Measurements from ENCODE around the gene IL1R2.

IL1R2 gene

GRCh38 chr2:102032368-102033030, 40.7 kb downstream of the IL1R2 start:
- DNase-seq (ENCODE audit: extremely low read depth, low read depth) = no peak
- TF ChIP-seq, protein P1, sequence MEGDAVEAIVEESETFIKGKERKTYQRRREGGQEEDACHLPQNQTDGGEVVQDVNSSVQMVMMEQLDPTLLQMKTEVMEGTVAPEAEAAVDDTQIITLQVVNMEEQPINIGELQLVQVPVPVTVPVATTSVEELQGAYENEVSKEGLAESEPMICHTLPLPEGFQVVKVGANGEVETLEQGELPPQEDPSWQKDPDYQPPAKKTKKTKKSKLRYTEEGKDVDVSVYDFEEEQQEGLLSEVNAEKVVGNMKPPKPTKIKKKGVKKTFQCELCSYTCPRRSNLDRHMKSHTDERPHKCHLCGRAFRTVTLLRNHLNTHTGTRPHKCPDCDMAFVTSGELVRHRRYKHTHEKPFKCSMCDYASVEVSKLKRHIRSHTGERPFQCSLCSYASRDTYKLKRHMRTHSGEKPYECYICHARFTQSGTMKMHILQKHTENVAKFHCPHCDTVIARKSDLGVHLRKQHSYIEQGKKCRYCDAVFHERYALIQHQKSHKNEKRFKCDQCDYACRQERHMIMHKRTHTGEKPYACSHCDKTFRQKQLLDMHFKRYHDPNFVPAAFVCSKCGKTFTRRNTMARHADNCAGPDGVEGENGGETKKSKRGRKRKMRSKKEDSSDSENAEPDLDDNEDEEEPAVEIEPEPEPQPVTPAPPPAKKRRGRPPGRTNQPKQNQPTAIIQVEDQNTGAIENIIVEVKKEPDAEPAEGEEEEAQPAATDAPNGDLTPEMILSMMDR (IDR thresholded peaks at IDR 0.05; ENCODE audit: low read depth, low read length) = no peak

DNA sequence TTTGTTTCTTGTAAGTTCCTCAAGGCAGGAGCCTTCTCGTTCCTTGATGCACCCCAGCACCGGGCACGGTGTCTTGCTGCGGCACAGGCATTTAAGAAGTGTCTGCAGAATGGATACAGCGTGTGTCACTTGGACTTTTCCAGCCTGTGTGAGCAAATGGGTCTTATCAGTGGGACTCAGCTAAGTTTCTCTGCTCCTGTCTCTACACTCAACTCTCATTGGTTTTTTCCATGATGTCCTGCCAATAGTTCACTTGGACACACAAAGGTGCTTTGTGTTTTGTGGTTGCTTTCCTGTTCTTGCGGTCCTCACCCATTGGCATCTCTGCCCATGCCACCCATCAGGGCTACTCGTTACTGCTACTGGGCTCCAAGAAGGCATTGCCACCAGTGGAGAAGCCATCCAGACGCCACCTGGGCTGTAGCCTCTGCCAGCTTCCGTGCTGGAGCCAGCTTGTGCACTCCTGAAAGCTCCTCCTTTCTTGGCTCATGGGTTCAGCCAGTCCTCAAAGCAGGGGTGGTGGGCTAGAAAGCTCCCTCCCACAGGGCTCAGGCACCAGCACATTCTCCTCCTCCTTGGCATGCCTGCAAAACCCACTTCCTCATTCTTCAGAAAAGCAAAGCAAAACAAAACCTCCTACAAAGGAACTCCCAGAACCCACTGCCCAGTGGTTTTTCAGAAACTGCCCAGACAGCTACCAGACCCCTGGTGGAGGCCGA, 41.4 kb downstream of the IL1R2 start:
- DNase-seq (ENCODE audit: extremely low read depth, low read depth) = no peak

GRCh38 chr2:102033750-102034682, 42.3 kb downstream of the IL1R2 start:
- TF ChIP-seq, protein P1 (IDR thresholded peaks at IDR 0.05; ENCODE audit: low read depth, low read length) = no peak
- no peak for DNase-seq (ENCODE audit: extremely low read depth, low read depth)

More for the DNA sequence above, 41.4 kb downstream of the IL1R2 start:
- TF ChIP-seq, protein P1 (IDR thresholded peaks at IDR 0.05; ENCODE audit: low read depth, low read length) = peak; percentile 17

DNA sequence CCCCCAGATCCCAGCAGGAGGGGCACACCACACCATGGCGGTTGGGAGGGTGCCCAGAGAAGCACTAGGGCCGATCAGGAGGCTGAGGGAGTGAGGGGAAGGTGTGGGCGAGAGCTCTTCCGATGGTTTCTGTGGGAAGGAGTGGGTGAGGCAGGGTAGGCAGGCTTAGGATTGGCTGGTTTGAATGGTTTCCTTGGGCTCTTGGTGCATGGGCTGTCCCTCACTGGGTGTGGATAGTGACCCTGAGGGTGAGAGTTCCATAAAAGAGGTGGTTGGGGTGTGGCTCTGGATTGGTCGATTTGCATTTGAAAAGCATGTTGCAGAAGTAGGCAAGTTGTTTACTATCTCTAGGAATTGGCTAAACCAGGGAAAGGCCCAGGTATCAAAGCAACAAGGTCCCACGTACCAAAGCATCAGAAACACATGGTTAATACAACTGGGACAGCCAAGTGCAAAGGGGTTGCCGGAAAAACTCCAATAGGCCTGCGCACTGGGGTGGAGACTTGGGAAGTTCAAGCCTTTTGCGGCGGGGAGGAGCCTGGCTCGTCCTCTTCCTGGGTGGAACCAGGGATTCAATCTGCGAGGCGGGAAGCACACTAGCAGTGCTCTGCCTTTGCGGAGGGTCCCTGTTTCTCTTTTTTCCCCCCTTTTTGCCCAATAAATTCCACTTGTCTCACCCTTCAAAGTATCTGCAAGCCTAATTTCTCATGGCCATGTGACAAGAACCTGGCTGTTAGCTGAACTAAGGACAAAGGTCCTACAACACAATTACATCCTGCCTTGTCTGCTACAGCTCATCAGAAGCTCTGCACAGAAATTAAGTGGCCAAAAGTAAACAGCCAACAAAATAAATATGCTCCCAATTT, 43.2 kb downstream of the IL1R2 start:
- TF ChIP-seq, protein P1 (IDR thresholded peaks at IDR 0.05; ENCODE audit: low read depth, low read length) = no peak
- DNase-seq (ENCODE audit: extremely low read depth, low read depth) = no peak

DNA sequence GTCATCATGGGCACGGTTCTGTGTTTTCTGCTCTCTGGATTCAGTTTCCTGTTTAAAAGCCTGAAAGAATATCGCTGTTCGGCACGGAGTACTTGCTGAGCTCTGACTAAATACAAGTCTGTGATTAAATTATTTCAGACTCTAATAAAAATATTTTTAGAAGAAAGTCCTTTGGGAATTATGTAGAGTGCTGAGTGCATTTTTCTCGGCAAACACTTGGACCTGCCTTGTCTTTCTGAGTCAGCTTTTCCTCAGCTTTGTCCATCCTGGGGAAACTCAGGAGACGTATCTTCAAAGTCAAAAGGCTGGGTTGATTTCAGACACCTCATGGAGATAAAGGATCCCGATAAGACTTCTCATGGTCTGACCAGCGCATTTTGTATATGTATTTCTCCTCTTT, 45.9 kb downstream of the IL1R2 start:
- DNase-seq (ENCODE audit: extremely low read depth, low read depth) = no peak
- TF ChIP-seq, protein P1 (IDR thresholded peaks at IDR 0.05; ENCODE audit: low read depth, low read length) = no peak

- no peak for DNase-seq (ENCODE audit: extremely low read depth, low read depth)
- TF ChIP-seq, protein P1 (IDR thresholded peaks at IDR 0.05; ENCODE audit: low read depth, low read length) = no peak
These were observed 48.5 kb downstream of the IL1R2 start for GRCh38 chr2:102040229-102040628.

Data from AG09319 (cell line).